Activated CD8-positive, alpha-beta T cell treated with anti-CD3 and anti-CD28 coated beads for 36 hours (primary cell): ENCODE measurements around the gene HSCB. TPM values are rescaled to one million over a fixed set of nuclear protein-coding genes. Genes with fewer than 3 reads are reported as not detected.
"Not testable (repeated sequence)": the region's sequence is repeated elsewhere in the genome, so short reads cannot be mapped to it uniquely, and the experiment has no call there.

Source experiments
- ATAC-seq: fragments of 200-7000 bp; cut with Tn5 transposase; one replicate; pipeline ENCODE4 v1.10.0; 2021; ENCODE audit warnings: mild to moderate bottlenecking, moderate library complexity
- CTCF ChIA-PET: fragments of 350-600 bp; sonication (Branson Sonifier 250); formaldehyde crosslinking; loops from one replicate; lab custom pipeline; 2021; ENCODE audit warnings: antibody characterized with exemption; lab: Charles Lee
- POLR2A ChIA-PET: fragments of 350-600 bp; sonication (Branson Sonifier 250); formaldehyde crosslinking; loops from one replicate; lab custom pipeline; 2021; ENCODE audit warnings: antibody characterized with exemption; lab: Charles Lee
- DNase-seq: peaks from one replicate; pipeline ENCODE4 v3.0.0-alpha.2; 2020
- H3K27ac Mint-ChIP-seq: one replicate; pipeline ENCODE4 v1.8.0; 2021; ENCODE audit warnings: mild to moderate bottlenecking, mixed read lengths
- H3K27me3 Mint-ChIP-seq: one replicate; pipeline ENCODE4 v1.8.0; 2021; ENCODE audit warnings: mixed read lengths
- H3K36me3 Mint-ChIP-seq: one replicate; pipeline ENCODE4 v1.8.0; 2021; ENCODE audit warnings: low read depth, mixed read lengths
- H3K4me1 Mint-ChIP-seq: one replicate; pipeline ENCODE4 v1.8.0; 2021; ENCODE audit warnings: low read depth, mixed read lengths
- H3K4me3 Mint-ChIP-seq: one replicate; pipeline ENCODE4 v1.8.0; 2021; ENCODE audit warnings: mild to moderate bottlenecking, moderate library complexity, mixed read lengths
- H3K9me3 Mint-ChIP-seq: one replicate; pipeline ENCODE4 v1.8.0; 2021; ENCODE audit warnings: mixed read lengths
- intact Hi-C: fragments of 100-400 bp; cut with micrococcal nuclease; formaldehyde crosslinking; loops from one replicate; pipeline ENCODE4 v1.10.0; 2022
- total RNA-seq, 2 experiments: library from RNA; stranded (reverse); gene quantifications; one replicate each; pipeline ENCODE4 v1.2.3, GENCODE V29; 2021
- TF ChIP-seq, protein P1 (sequence below): fragments of 200-600 bp; IDR thresholded peaks from one replicate; pipeline ENCODE4 v1.8.0; 2022; ENCODE audit warnings: antibody characterized with exemption, mild to moderate bottlenecking

The HSCB gene
- total RNA-seq, 2 experiments from 2014 or later: 16.5 to 17.5 TPM

DNA sequence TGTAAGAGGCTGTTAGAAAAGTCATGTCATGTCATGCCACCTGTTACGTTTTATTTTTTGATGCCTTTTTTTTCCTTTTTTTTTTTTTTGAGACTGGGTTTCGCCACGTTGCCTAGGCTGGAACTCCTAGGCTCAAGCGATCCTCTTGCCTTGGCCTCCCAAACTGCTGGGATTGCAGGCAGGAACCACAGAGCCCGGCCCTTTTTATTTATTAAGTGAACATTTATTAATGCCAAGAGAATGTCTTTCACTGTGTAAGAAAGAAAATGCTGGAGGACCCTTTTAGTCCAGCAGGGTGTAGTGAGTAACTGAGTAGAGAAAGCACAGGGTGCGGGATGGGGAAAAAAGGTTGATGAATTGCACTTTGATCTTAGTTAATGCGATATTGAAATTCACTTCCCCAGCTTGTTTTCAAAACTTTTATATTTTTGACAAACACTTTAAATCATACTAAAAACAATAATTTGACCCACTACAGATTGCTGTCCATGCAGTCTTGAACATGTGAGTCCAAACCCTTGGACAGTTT lies 60.8 kb downstream of the HSCB start:
- ChIA-PET CTCF (interaction anchor here (0.6 to 4.6 kb wide), 8 partner anchors 10 to 825 kb away, joined by 3 to 29 read pairs (median 4); no protein-coding TSS in a partner anchor), POLR2A (interaction anchor here (0.6 to 1.0 kb wide), 3 partner anchors 12 to 20 kb away, joined by 3 to 4 read pairs (median 3); no protein-coding TSS in a partner anchor)
- H3K27ac Mint-ChIP-seq: peak overlapping the region; percentile 89
- TF ChIP-seq, protein P1, sequence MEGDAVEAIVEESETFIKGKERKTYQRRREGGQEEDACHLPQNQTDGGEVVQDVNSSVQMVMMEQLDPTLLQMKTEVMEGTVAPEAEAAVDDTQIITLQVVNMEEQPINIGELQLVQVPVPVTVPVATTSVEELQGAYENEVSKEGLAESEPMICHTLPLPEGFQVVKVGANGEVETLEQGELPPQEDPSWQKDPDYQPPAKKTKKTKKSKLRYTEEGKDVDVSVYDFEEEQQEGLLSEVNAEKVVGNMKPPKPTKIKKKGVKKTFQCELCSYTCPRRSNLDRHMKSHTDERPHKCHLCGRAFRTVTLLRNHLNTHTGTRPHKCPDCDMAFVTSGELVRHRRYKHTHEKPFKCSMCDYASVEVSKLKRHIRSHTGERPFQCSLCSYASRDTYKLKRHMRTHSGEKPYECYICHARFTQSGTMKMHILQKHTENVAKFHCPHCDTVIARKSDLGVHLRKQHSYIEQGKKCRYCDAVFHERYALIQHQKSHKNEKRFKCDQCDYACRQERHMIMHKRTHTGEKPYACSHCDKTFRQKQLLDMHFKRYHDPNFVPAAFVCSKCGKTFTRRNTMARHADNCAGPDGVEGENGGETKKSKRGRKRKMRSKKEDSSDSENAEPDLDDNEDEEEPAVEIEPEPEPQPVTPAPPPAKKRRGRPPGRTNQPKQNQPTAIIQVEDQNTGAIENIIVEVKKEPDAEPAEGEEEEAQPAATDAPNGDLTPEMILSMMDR: peak; percentile 43
- no peak for ATAC-seq
- no peaks in the 10 kb centered on the region for H3K27me3 Mint-ChIP-seq
- intact Hi-C loops: no loop called here
- DNase-seq: peak; percentile 19
- H3K4me1 Mint-ChIP-seq: peaks cover 28% of the 10 kb centered on the region
- peaks cover 40% of the 10 kb centered on the region for H3K36me3 Mint-ChIP-seq
- H3K4me3 Mint-ChIP-seq: peak overlapping the region; percentile 95
- H3K9me3 Mint-ChIP-seq: no peaks in the 10 kb centered on the region

DNA sequence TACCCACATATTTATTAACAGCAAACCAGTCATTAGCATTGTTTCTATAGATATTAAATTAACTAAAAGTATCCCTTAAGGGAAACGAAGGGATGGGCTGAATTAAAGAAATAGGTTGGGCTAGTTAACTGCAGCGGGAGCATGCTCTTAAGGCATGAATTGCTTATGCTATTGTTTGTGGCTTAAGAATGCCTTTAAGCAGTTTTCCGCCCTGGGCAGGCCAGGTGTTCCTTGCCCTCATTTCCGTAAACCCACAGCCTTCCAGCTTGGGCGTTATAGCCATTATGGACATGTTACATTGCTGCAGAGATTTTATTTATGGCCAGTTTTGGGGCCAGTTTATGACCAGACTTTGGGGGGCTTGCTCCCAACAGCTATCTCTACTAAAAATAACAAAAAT lies 63.6 kb downstream of the HSCB start:
- CTCF ChIA-PET: interaction anchor here (1.1 kb wide), 1 partner anchor 15 kb away, joined by 3 read pairs; no protein-coding TSS in a partner anchor
- H3K27me3 Mint-ChIP-seq, H3K4me3 Mint-ChIP-seq, H3K27ac Mint-ChIP-seq, intact Hi-C loops, ATAC-seq, H3K9me3 Mint-ChIP-seq, DNase-seq, POLR2A ChIA-PET: not testable (repeated sequence)
- H3K4me1 Mint-ChIP-seq: peaks cover 32% of the 10 kb centered on the region
- peaks cover 29% of the 10 kb centered on the region for H3K36me3 Mint-ChIP-seq

Other genes starting within 250 kb of the HSCB start
- gene TTC28, start 62.2 kb upstream of the HSCB start, total RNA-seq: 1 to 10 TPM in 1 of 2 experiments, under 1 TPM in 1; 0.58 to 1.9 TPM
- 10 to 100 TPM; 15.4 to 17.3 TPM for gene CHEK2, start 219 bp upstream of the HSCB start, total RNA-seq
- 10 to 100 TPM; 25.5 to 26.2 TPM for gene CCDC117, start 30.7 kb downstream of the HSCB start, total RNA-seq
- 100 to 1,000 TPM; 102 to 103 TPM for gene XBP1, start 58.5 kb downstream of the HSCB start, total RNA-seq
- gene ZNRF3, start 141.5 kb downstream of the HSCB start, total RNA-seq: 1 to 10 TPM; 2.0 to 2.5 TPM